GM21723 (cell line): ENCODE results near the gene TSC1.
"Not testable (repeated sequence)": the region's sequence is repeated elsewhere in the genome, so short reads cannot be mapped to it uniquely, and the experiment has no call there.

Experiments used
- ATAC-seq: cut with Tn5 transposase; IDR thresholded peaks from one replicate; pipeline ENCODE4 v1.9.1; 2021; ENCODE audit warnings: mild to moderate bottlenecking, moderate library complexity; ENCODE audit not compliant: unreplicated experiment

The TSC1 gene

DNA sequence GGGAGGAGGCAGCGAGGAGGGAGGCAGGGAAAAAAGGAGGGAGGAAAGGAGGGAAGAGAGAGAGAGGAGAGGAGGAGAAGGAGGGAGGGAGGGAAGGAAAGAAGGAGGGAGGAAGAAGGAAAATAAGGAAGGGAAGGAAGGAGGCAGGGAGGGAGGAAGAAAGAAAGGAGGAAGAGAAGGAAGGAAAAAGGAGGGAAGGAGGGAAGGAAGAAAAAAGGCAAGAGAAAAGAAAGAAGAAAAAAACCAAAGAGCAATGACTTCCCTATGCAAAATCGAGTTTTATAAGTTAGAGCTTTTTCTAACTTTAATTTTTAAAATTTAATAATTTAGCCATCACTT lies 33.7 kb upstream of the TSC1 start:
- no peak for ATAC-seq

DNA sequence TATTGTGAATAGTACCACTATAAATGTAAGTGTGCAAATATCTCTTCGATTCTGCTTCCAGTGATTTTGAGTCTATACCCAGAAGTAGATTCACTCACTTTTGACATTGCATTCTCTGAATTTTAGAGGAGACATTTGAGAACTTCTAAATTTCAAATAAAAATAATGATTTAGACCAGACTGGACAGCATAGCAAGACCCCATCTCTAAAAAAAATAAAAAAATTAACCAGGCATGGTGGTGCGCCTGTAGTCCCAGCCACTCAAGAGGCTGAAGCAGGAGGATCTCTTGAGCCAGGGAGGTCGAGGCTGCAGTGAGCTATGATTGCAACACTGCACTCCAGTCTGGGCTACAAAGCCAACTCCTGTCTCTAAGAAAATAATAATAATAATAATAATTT lies 32.2 kb upstream of the TSC1 start:
- ATAC-seq: no peak

DNA sequence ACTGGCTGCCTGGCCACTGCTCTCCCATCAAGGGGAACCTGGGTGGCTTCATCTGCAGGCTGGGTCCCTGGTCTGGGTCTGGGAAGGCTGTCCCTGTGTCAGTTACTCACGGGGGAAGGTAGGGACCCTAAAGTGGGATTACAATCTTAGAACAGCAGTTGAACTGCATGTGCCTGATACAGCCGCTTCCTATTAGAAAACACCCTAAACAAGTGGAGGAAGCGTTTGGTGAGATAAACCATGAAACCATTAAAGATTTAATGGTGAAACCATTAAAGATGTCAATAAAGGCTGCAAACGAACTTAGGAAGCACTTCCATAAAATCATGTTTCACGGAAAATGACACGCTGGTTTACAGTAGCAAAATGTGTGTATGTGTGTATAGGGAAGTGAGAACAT lies 31.5 kb upstream of the TSC1 start:
- ATAC-seq: no peak

DNA sequence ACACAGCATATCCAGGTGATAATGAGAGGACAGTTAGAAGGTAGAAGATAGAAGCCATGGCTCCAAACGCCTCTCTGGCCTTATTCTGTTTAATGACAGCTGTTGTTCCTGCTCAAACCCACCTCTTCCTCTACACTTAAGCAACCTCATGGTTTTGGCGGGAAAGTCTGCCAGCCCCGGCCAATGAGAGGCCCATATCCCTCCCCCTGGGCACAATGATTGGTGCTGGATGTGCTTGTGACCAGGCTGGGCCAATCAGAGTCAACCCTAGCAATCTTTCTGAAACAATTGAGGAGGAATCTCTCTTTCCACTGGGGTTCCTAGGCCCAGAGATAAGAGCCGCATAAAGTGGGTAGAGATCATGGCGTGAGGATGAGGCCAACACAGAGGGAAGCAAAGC lies 29.3 kb upstream of the TSC1 start:
- no peak for ATAC-seq

DNA sequence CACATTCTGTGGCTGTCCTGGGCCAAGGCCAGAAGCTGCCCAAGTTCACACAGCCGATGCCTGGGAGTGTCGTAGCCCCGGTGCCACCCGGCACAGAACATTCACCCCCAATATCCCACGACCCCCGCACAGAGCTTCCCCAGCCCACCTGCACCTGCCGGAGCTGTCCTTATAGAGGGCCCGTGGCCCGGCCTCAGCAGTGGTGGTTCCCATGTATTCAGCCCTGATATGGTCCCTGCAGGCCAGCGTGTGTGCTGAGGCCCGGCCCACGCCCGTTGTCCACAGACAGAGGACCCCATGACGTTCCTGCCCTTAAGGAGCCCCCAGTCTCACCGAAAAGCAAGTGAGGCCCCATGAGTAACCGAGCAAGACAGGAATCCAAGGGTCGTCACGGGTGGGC lies 28.8 kb upstream of the TSC1 start:
- no peak for ATAC-seq

DNA sequence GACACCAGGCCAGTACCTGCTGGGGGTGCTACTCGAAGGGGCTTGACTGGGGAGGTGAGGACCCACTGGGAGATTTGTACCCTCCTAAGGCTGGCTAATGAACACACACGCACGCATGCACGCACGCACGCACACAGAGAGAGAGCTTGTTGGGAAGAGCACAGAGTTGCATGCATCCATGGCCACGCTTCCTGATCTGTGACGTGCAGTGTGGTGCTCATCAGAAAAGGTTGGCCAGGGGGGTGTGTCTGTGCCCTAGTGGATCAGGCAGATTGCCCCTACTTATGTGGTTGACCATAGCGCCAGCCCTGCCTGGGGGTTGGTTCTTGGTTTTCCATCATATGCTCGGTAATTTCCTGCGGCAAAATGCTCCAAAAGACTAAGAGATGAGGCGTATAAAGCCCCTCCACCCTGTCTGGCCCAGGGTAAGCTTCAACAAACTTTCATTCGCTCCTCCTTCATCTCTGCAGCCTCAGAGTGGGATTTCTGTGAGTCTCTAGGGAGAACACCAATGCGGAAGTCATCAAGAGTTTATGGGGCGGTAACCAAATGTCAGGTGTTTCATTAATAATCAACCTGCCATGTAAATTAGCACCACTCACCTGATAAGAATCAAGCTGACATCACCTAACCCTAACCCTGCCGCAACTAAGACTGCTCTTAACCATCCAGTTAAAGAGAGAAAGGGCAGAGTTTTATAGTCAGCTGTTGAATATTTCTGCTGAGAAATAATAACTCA lies 26.1 kb upstream of the TSC1 start:
- no peak for ATAC-seq

DNA sequence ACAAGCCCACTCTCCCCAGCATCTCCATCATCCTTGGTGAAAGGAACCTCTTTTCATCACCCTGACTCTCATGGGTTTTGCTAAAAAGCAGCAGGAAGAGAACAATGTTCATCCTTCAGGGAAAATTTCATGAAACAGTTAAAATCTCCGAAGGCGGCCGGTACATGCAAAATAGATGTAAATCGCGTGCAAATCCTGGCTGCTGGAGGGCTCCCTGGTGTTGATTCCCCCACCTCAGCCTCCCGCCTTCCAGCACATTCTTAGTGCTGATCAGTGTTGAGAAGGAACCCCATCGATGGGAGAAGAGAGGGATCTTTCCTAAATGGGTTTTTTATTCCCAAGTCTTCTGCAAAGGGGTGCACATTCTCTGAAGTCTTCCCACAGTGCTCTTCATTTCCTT lies 25.4 kb upstream of the TSC1 start:
- no peak for ATAC-seq

DNA sequence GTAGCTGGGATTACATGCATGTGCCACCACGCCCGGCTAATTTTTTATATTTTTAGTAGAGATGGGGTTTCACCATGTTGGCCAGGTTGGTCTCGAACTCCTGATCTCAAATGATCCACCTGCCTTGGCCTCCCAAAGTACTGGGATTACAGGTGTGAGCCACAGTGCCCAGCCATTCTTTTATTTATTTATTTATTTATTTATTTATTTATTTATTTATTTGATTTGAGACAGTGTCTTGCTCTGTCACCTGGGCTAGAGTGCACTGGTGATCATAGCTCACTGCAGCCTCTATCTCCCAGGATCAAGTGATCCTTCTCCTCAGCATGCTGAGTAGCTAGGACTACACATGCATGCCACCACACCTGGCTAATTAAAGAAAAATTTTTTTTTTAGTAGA lies 23.5 kb upstream of the TSC1 start:
- not testable (repeated sequence) for ATAC-seq

DNA sequence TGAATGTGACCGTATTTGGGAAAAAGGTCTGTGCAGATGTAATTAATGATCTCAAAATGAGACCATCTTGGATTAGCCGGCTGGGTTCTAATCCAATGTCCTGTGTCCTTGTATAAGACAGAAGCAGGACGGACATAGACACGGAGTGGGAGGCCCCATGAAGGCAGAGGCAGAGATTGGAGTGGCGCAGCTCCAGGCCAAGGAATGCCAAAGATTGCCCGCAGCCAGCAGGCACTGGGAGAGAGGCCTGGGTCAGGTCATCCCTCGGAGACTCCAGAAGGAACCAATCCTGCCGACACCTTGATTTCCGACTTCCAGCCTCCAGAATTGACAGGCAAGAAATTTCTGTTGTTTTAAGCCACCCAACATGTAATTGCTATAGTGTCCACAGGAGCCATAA lies 21.1 kb upstream of the TSC1 start:
- no peak for ATAC-seq

DNA sequence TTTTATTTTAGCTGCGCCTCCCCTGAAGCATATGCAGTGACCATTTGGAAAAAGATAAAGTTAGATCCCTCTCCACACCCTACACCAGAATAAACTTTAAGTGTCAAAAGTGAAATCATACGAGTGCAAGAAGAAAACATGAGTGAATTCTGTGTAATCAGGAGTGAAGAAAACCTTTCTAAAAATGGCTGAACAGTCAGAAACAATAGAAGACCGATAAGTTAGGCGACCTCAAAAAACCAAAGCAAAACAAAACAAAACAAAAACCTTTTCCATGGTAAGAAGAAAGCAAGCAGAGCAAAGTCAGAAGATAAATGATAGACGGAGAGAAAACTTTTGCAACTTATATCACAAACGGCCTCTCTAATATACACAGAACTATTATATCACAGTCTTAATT lies 16.6 kb upstream of the TSC1 start:
- no peak for ATAC-seq

DNA sequence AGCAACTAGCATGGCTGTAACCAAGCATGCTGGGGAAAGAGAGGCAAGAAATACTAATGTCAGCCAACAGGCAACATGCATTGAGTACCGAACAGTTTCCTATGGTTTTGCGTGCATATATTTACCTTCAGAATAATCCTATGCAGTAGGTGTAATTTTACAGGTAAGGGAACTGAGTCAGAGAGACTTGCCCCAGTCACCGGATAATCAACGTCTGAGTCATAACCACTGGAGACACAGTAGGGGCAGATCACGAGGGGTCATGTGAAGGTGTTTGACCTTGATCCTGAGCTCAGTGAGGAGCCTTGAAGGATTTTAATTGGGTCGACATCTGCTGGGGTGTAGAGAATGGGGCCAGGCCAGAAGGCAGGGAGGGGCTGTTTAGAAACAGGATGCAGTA lies 13.4 kb upstream of the TSC1 start:
- no peak for ATAC-seq

DNA sequence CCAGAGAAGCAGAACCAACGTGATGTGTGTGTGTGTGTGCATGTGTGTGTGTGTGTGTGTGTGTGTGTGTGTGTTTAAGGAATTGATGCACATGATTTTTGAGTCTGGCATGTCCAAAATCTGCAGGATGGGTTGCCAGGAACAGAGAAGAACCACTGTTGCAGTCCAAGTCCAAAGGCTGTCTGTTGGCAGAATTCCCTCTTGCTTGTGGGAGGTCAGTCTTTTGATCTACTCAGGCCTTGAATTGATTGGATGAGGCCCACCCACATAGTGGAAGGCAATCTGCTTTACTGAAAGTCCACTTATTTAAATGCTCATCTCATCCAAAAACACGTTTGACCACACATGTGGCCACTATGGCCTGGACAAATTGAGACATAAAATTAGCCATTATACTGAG lies 11.4 kb upstream of the TSC1 start:
- no peak for ATAC-seq

DNA sequence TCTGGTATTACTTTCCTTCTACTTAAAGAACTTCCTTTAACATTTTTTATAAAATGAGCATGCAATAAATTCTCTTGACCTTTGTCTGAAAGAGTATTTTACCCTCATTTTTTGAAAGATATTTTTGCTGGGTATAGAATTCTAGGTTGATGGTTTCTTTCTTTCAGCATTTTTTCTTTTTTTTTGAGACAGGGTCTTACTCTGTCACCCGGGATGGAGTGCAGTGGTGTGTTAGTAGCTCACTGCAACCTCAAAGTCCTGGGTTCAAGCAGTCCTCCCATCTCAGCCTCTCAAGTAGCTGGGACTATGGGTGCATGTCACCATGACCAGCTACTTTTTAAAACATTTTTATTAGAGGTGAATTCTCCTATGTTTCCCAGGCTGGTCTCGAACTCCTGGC lies 10.7 kb upstream of the TSC1 start:
- ATAC-seq: no peak

DNA sequence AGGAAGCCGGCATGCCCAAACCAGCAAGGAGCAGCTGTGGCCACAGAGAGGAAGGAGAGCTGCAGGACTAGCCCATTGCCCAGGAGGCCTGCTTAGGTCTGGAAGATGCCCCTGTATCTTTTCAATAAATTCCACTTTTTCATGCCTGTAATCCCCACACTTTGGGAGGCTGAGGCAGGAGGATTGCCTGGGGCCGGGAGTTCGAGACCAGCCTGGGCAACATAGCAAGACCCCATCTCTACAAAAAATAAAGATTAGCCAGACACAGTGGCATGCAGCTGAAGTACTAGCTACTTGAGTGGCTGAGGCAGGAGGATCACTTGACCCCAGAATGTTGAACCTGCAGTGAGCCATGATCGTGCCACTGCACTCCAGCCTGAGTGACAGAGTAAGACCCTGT lies 5.3 kb upstream of the TSC1 start:
- no peak for ATAC-seq

DNA sequence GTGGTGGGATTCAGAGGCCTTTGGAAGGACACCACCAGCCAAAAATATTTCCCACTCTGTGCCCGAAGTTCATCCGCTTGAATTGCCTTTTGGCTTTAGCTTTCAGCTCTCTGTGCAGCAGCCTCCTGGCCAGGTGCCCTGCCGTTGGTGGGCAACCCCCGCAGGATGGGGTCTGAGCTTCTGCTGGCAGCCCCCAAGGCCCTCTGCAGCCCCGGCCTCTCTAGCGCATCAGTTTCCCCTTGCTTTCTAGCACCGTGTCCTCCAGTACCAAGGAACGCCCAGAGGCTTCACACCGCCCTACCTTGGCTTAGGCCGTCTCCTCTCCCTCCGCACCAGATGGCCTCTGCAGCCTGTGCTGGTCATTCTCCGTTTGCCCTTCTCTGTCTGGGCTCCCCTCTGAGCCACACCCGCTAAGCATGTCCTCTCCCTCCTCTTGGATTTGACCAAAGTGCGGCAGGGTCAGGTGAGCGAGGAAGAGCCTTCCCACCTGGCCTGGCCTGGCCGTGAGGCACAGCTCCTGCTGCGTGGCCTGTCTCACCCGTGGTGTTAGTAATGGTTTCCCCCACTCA lies 4.2 kb upstream of the TSC1 start:
- no peak for ATAC-seq

DNA sequence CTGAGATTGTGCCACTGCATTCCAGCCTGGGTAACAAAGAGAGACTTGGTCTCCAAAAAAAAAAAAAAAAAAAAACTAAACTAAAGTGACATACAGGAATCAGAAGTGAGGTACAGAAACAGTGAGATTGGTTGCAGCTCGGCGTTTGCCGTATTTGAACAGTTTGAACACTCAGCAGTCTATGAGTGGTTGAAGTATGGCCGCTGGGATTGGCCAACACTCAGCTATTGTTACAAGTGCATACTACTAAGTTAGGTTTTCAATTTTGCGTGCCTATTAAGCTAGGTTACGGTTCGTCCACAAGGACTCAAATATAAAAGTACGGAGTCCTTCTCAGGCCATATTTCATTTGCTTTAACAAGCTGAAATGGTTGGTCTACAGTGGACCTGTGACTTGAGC lies 3.3 kb upstream of the TSC1 start:
- no peak for ATAC-seq

DNA sequence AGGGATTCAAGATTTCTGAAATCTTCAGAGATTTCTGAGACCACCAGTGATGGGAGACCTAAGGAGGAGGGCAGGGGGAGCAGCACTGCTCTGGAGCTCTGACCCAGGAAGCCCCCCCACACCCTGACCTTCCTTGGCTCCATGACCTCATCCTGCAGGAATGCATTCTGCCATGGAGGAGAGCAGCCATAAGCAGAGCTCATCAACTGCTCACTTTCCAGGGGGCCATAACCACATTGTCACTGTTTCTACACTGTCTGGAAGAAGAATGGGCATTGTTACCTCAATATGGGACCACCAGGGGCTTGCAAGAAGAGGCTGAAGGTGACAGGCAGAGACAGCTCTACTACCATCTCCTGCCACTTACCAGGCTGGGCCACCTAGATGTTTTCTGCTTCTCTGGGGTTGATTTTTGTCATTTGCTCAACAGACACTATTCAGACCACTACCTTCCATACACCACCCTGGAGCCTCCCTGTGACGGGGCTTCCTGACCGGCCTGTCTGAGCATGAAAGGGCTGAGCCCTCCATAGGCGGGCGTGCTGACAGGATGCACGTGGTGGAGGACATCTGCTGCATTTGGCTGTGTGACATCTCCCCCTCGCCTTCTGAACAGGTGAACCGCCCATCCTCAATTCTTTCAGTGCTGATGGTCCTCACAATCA lies 2.3 kb upstream of the TSC1 start:
- no peak for ATAC-seq

DNA sequence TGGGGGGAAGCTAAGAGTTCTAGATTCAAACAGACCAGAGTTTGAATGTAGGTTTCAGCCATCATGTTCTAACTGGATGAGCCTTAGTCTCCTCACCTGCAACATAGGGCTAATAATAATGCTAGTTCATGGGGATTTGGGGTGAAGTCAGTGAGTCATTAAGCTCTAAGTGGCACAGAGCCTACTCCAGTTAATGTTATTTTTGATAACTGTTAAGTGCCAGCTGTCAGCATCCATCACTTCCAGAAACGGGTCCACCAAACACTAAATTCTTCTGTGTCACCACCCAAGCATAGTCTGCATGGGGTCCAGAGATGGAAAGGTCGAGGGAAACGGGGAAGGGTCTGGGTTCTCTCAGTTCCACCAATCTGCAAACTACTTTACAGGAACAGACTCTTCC lies 1.8 kb upstream of the TSC1 start:
- no peak for ATAC-seq

DNA sequence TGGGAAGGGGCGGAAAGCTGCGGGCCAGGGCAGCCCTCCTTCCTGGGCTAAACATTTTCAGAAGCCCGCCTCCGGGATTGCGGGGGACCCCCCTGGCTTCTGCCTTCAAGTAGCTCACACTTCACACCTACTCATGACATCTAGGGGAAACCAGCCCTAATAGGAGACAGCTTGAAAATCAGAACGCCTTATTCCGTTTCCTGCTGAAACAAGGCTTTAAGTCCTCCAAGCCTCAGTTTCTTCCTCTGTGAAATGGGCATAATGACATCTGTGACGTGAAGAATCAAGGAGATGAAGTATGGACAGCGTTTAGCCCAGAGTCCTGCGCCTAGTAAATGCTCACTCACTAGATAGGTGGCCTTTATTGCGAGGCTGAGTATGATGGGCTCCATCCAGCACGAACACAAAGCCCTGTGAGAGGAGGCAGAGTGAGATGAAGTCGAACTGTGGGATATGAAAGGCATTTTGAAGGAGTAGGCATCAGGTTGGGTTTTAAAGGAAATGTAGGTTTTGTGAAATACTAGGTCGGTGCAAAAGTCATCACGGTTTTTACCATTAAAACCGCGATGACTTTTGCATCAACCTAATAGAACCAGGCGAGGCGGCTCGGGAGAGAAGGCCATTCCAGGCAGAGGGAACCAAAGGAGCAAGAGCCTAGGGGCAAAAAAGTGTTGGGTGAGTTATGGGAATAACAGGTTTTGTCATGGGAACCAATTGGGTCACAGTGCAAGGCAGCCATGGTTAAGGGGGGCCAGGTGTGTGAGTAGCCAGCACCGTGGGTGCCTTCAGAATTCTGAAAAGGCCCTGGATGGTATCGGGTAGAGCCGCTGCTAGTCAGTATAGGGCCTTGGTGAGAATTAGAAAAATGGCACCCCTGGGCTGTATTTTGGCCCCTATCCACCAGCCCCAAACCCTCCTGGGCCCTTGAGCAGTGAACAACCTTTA lies 1.0 kb upstream of the TSC1 start:
- peak; percentile 5 for ATAC-seq

DNA sequence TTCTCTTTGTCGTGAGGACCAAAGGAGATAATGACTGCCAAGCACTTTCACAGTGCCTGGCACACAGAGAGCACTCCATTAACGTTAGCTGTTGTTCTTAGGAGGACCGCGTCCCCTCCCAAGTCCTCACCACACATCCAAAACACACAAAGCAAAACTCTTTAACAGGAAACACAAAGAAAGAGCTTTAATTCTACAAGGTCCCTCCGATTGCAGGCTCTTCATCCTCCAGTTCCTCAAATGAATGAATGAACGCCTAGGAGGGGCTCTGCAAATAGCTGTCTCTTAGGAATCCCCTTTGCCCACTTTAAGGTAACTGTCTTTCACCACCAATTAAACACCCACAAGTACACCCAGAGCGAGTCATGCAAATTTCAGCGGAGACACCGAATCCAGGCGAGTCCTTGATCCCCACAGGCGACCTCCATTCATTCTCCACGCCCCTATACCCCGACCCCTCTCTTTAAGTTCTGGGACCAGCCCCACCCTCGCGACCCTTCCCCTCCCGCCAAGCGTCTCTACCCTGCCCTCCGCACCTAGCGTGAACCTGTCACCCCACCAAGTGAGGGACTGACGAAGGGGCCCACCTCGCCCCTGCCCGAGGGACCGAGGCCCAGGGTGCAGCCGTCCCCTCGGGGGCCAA lies 644 bp downstream of the TSC1 start:
- peak; percentile 20 for ATAC-seq

DNA sequence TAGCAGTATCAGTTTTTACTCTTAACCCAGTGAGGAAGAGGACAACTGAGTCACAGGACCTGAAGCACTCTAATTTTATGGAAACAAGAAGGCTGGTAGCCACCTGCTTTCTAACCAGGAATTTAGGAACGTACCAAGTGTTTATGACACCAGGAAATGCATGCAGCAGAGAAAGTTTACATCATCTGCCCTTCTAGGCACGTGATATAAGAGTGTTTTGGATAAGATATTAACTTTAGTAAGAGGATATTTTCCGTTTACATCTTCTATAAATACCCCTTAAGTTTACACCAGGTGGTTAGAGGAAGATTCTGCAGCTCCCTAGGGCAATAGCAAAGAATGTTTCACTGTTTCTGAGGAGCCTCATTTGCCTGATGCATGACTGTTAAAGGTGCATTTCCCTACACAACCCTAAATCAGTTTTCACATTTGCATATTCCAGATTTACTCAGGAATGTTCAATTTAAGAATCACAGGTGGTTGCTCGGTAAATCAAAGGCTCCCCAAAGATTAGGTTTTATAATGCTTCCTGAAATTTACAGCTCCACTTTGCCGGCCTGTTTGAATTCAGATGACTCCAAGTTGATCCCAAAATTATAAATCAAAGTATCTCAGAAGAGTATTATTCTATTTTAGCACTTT lies 1.8 kb downstream of the TSC1 start:
- no peak for ATAC-seq
